GM18498 (cell line): ENCODE results near the gene DDX59.

Experiments used
- ATAC-seq: cut with Tn5 transposase; IDR thresholded peaks from one replicate; pipeline ENCODE4 v1.9.1; 2021; ENCODE audit warnings: mild to moderate bottlenecking, moderate library complexity; ENCODE audit not compliant: unreplicated experiment

The DDX59 gene

GRCh38 chr1:200671235-200671786 lies 1.6 kb upstream of the DDX59 start:
- ATAC-seq: no peak

GRCh38 chr1:200670242-200671118 lies 773 bp upstream of the DDX59 start:
- ATAC-seq: peak; percentile 30

- no peak for ATAC-seq
These were observed 993 bp downstream of the DDX59 start for GRCh38 chr1:200668514-200669313.

GRCh38 chr1:200666309-200666708 lies 3.4 kb downstream of the DDX59 start:
- no peak for ATAC-seq

- no peak for ATAC-seq
These were observed 3.8 kb downstream of the DDX59 start for GRCh38 chr1:200665861-200666260.

- ATAC-seq: no peak
These were observed 9.0 kb downstream of the DDX59 start for GRCh38 chr1:200660719-200661118.

- ATAC-seq: no peak
These were observed 10.4 kb downstream of the DDX59 start for GRCh38 chr1:200659269-200659668.

GRCh38 chr1:200658037-200658818 lies 11.5 kb downstream of the DDX59 start:
- no peak for ATAC-seq

GRCh38 chr1:200654660-200655059 lies 15.0 kb downstream of the DDX59 start:
- peak; percentile 96 for ATAC-seq

GRCh38 chr1:200653022-200653462 lies 16.7 kb downstream of the DDX59 start:
- ATAC-seq: no peak

GRCh38 chr1:200652378-200652777 lies 17.3 kb downstream of the DDX59 start:
- no peak for ATAC-seq

GRCh38 chr1:200646515-200646914 lies 23.2 kb downstream of the DDX59 start:
- no peak for ATAC-seq

- no peak for ATAC-seq
These were observed 25.7 kb downstream of the DDX59 start for GRCh38 chr1:200644021-200644420.

- ATAC-seq: no peak
These were observed 27.2 kb downstream of the DDX59 start for GRCh38 chr1:200642481-200642880.

- no peak for ATAC-seq
These were observed 28.7 kb downstream of the DDX59 start for GRCh38 chr1:200640963-200641401.

GRCh38 chr1:200640373-200640962 lies 29.2 kb downstream of the DDX59 start:
- no peak for ATAC-seq

- ATAC-seq: no peak
These were observed 31.6 kb downstream of the DDX59 start for GRCh38 chr1:200638073-200638472.

GRCh38 chr1:200636681-200637080 lies 33.0 kb downstream of the DDX59 start:
- ATAC-seq: no peak

GRCh38 chr1:200634261-200635122 lies 35.2 kb downstream of the DDX59 start:
- peak; percentile 70 for ATAC-seq
